WTC11 (cell line): ENCODE results near the gene CLEC2D. TPM values are rescaled to one million over a fixed set of nuclear protein-coding genes. Genes with fewer than 3 reads are reported as not detected.

Source experiments
- ATAC-seq: fragments of 200-7000 bp; cut with Tn5 transposase; 2 replicates; pipeline ENCODE4 v1.10.0; 2021; ENCODE audit warnings: mild to moderate bottlenecking, moderate library complexity
- CTCF ChIA-PET: fragments of 300-600 bp; sonication (Branson Sonifier 250); formaldehyde crosslinking; loops from one replicate; lab custom pipeline; 2021; ENCODE audit warnings: antibody characterized with exemption; lab: Charles Lee
- POLR2A ChIA-PET: fragments of 350-600 bp; sonication (Branson Sonifier 250); formaldehyde crosslinking; loops from one replicate; lab custom pipeline; 2021; ENCODE audit warnings: antibody characterized with exemption; lab: Charles Lee
- DNase-seq: peaks from one replicate; pipeline ENCODE4 v3.0.0; 2021; ENCODE audit warnings: low spot score
- H3K27ac Mint-ChIP-seq: 2 replicates; pipeline ENCODE4 v1.8.0; 2021; ENCODE audit warnings: mixed read lengths
- H3K27me3 Mint-ChIP-seq: 2 replicates; pipeline ENCODE4 v1.8.0; 2021; ENCODE audit warnings: low read depth, mild to moderate bottlenecking, moderate library complexity, mixed read lengths
- H3K36me3 Mint-ChIP-seq: 2 replicates; pipeline ENCODE4 v1.8.0; 2021; ENCODE audit warnings: mixed read lengths
- H3K4me1 Mint-ChIP-seq: 2 replicates; pipeline ENCODE4 v1.8.0; 2022; ENCODE audit warnings: mixed read lengths
- H3K4me3 Mint-ChIP-seq: 2 replicates; pipeline ENCODE4 v1.8.0; 2021; ENCODE audit warnings: mild to moderate bottlenecking, moderate library complexity, mixed read lengths
- H3K9me3 Mint-ChIP-seq: 2 replicates; pipeline ENCODE4 v1.8.0; 2021; ENCODE audit warnings: mixed read lengths
- CREM ChIP-seq: sonication (generic); formaldehyde crosslinking; IDR thresholded peaks from 2 replicates; pipeline ENCODE4 v1.8.1; 2022; ENCODE audit warnings: mild to moderate bottlenecking, missing genetic modification reagents, moderate library complexity
- ESRRA ChIP-seq: sonication (generic); formaldehyde crosslinking; IDR thresholded peaks from 2 replicates; pipeline ENCODE4 v1.8.1; 2022; ENCODE audit warnings: mild to moderate bottlenecking, missing genetic modification reagents, borderline replicate concordance
- GABPB1 ChIP-seq: sonication (generic); formaldehyde crosslinking; IDR thresholded peaks from 2 replicates; pipeline ENCODE4 v1.8.1; 2023; ENCODE audit warnings: mild to moderate bottlenecking, missing genetic modification reagents
- IRF1 ChIP-seq: sonication (generic); formaldehyde crosslinking; IDR thresholded peaks from 2 replicates; pipeline ENCODE4 v1.8.0; 2023; ENCODE audit warnings: missing genetic modification reagents
- IRF2 ChIP-seq: sonication (generic); formaldehyde crosslinking; IDR thresholded peaks from 2 replicates; pipeline ENCODE4 v1.8.0; 2022; ENCODE audit warnings: low read depth, missing genetic modification reagents, borderline replicate concordance
- JUN ChIP-seq: sonication (generic); formaldehyde crosslinking; IDR thresholded peaks from 2 replicates; pipeline ENCODE4 v1.8.0; 2023; ENCODE audit warnings: mild to moderate bottlenecking, missing genetic modification reagents
- OVOL2 ChIP-seq: fragments of 250-450 bp; sonication (Bioruptor Pico); IDR thresholded peaks from 2 replicates; pipeline ENCODE4 v1.9.0; 2021; ENCODE audit warnings: mild to moderate bottlenecking, borderline replicate concordance
- PRDM15 ChIP-seq: sonication (generic); formaldehyde crosslinking; IDR thresholded peaks from 2 replicates; pipeline ENCODE4 v1.8.0; 2022; ENCODE audit warnings: missing genetic modification reagents
- PRRX2 ChIP-seq: fragments of 250-450 bp; sonication (Bioruptor Pico); IDR thresholded peaks from 2 replicates; pipeline ENCODE4 v1.8.0; 2021; ENCODE audit warnings: mild to moderate bottlenecking
- SOX15 ChIP-seq: fragments of 250-450 bp; sonication (Bioruptor Pico); IDR thresholded peaks from 2 replicates; pipeline ENCODE4 v1.9.0; 2021; ENCODE audit warnings: mild to moderate bottlenecking
- TEAD1 ChIP-seq: sonication (generic); formaldehyde crosslinking; IDR thresholded peaks from 2 replicates; pipeline ENCODE4 v1.8.0; 2022; ENCODE audit warnings: mild to moderate bottlenecking, missing genetic modification reagents
- TEAD4 ChIP-seq: sonication (generic); formaldehyde crosslinking; IDR thresholded peaks from 2 replicates; pipeline ENCODE4 v1.8.0; 2022; ENCODE audit warnings: mild to moderate bottlenecking, missing genetic modification reagents
- ZBTB21 ChIP-seq: sonication (generic); formaldehyde crosslinking; IDR thresholded peaks from 2 replicates; pipeline ENCODE4 v1.8.1; 2023; ENCODE audit warnings: mild to moderate bottlenecking, missing genetic modification reagents, borderline replicate concordance
- ZMAT4 ChIP-seq: fragments of 250-450 bp; sonication (Bioruptor Pico); IDR thresholded peaks from 2 replicates; pipeline ENCODE4 v1.9.0; 2021; ENCODE audit warnings: mild to moderate bottlenecking
- ZNF121 ChIP-seq: sonication (generic); formaldehyde crosslinking; IDR thresholded peaks from 2 replicates; pipeline ENCODE4 v1.8.0; 2023; ENCODE audit warnings: missing genetic modification reagents
- ZNF138 ChIP-seq: sonication (generic); formaldehyde crosslinking; conservative IDR thresholded peaks from 2 replicates; pipeline ENCODE4 v1.8.1; 2022; ENCODE audit warnings: mild to moderate bottlenecking, moderate library complexity, missing genetic modification reagents
- ZNF263 ChIP-seq: sonication (generic); formaldehyde crosslinking; IDR thresholded peaks from 2 replicates; pipeline ENCODE4 v1.8.1; 2022; ENCODE audit warnings: low read depth, mild to moderate bottlenecking, moderate library complexity, missing genetic modification reagents
- ZNF317 ChIP-seq: sonication (generic); formaldehyde crosslinking; IDR thresholded peaks from 2 replicates; pipeline ENCODE4 v1.8.1; 2023; ENCODE audit warnings: low read depth, mild to moderate bottlenecking, moderate library complexity, missing genetic modification reagents, borderline replicate concordance
- ZNF532 ChIP-seq: fragments of 250-450 bp; sonication (Bioruptor Pico); IDR thresholded peaks from 2 replicates; pipeline ENCODE4 v1.9.0; 2021; ENCODE audit warnings: mild to moderate bottlenecking, borderline replicate concordance
- total RNA-seq: library from RNA; stranded (reverse); gene quantifications from 3 replicates; pipeline ENCODE4 v1.2.3, GENCODE V29; 2021

The CLEC2D gene
- total RNA-seq, 1 experiment from 2014 or later, result 6.2 TPM

GRCh38 chr12:9699269-9699897, 29.9 kb downstream of the CLEC2D start:
- Mint-ChIP-seq H3K4me3 (no peak overlapping the region), H3K36me3 (peaks cover 42% of the 10 kb centered on the region), H3K9me3 (peaks cover 77% of the 10 kb centered on the region), H3K27ac (no peak overlapping the region), H3K27me3 (peaks cover 13% of the 10 kb centered on the region; the same call in 1 of the 2 replicates), H3K4me1 (no peaks in the 10 kb centered on the region)
- POLR2A ChIA-PET, result no interaction called here
- no peak for DNase-seq
- ATAC-seq, result no peak
- CTCF ChIA-PET, result interaction anchor here (0.7 kb wide), 1 partner anchor 9 kb away, joined by 3 read pairs; no protein-coding TSS in a partner anchor
- TF ChIP-seq ZNF317 (CRISPR knock-in tag) (no peak), PRRX2 (CRISPR knock-in tag) (no peak), CREM (no peak), JUN (CRISPR knock-in tag) (no peak), OVOL2 (CRISPR knock-in tag) (no peak), ESRRA (no peak), TEAD1 (CRISPR knock-in tag) (no peak), ZBTB21 (no peak), ZNF121 (CRISPR knock-in tag) (no peak), GABPB1 (CRISPR knock-in tag) (no peak), TEAD4 (CRISPR knock-in tag) (no peak), PRDM15 (no peak), IRF1 (CRISPR knock-in tag) (no peak), ZNF532 (CRISPR knock-in tag) (no peak), ZNF263 (CRISPR knock-in tag) (no peak), ZMAT4 (CRISPR knock-in tag) (no peak), IRF2 (CRISPR knock-in tag) (no peak), SOX15 (CRISPR knock-in tag) (no peak), ZNF138 (no peak)
